ENCODE data around the gene NNMT. TPM values are rescaled to one million over a fixed set of nuclear protein-coding genes. Genes with fewer than 3 reads are reported as not detected.
"Not testable (repeated sequence)": the region's sequence is repeated elsewhere in the genome, so short reads cannot be mapped to it uniquely, and the experiment has no call there.

Gene NNMT
- polyA plus RNA-seq, 1 donor = 0.48 TPM

GRCh38 chr11:114308689-114309089 is 12.5 kb downstream of the NNMT start:
- DNase-seq = no peak

DNA sequence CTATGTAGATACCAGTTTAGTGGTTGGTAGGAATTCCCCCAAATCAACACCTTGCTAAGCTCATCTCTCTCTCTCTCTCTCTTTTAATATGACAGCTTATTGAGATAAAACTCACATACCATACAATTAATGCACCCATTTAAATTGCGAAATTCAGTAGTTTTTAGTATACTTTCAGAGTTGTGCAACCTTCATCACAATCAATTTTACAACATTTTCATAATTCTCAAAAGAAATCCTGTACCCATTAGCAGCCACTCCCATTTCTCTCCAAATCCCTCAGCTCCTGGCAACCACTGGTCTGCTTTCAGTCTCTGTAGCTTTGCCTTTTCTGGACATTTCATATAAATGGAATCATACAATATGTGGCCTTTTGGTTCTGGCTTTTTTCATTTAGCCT is 13.3 kb downstream of the NNMT start:
- DNase-seq = no peak

DNA sequence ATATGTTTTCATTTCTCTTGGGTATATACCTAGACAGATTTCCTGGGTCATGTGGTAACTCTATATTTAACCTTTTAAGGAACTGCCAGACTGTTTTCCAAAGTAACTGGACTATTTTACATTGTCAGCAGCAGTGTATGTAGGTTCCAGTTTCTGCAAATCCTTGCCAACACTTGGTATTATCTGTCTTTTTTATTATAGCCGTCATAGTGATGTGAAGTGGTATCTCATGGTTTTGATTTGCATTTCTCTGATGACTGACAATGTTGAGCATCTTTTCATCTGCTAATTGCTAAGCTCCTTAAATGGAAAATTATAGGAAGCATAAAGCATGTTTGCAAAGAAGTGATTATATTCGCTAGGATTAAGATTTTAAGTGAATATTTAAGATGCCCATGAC is 13.9 kb downstream of the NNMT start:
- DNase-seq = no peak

GRCh38 chr11:114311946-114312345 is 15.7 kb downstream of the NNMT start:
- no peak for DNase-seq

GRCh38 chr11:114314096-114314495 is 17.9 kb downstream of the NNMT start:
- no peak for DNase-seq

- peak; percentile 15 for DNase-seq
These were observed 19.7 kb downstream of the NNMT start for GRCh38 chr11:114315749-114316368.

DNA sequence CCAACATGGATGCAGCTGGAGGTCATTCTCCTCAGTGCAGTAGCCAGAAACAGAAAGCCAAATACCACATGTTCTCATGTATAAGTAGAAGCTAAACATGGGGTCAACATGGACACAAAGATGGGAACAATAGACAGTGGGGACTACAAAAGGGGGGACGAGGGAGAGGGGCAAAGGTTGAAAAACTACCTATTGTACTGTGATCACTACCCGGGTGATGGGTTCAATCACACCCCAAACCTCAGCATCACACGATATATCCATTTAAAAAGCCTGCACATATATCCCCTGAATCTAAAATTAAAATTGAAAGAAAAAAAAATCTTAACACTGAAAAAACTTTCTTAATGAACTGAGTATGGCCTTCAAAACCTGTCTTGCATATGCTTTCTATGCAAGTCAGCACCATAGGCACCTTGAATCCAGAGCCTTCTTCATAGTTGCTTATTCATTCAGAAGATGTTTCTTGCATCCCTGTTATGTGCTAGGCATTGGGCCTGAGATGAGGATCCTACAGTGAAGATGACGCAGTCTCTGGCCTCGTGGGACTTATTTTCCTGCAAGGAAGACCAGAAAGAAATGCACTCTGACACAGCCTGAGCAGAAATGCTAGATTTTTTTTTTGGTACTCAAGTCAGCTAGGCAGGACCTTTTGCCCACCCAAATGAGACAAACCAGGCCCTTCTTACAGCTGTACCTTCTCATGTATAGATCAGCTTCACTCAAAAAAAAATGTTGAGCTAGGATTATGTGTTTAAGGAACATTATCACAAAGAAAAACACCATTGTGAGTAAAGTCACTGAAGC is 21.0 kb downstream of the NNMT start:
- no peak for DNase-seq

DNA sequence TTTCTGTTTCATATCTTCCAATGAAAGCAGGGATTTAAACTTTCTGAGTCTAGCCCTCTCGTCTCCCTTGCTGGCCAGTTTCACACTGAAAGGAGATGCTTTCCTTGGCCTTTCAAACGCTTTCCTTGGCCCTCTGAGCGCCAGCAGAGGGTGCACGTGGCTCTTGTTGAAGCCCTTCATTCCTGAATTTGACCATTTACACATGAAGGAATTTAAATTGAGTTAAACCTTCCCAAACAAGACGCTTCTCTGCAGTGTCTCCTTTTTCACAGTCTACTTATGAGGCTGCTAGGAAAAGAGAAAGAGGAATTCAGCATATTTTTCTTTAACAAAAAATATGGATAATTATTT is 21.6 kb downstream of the NNMT start:
- peak; percentile 40 for DNase-seq

DNA sequence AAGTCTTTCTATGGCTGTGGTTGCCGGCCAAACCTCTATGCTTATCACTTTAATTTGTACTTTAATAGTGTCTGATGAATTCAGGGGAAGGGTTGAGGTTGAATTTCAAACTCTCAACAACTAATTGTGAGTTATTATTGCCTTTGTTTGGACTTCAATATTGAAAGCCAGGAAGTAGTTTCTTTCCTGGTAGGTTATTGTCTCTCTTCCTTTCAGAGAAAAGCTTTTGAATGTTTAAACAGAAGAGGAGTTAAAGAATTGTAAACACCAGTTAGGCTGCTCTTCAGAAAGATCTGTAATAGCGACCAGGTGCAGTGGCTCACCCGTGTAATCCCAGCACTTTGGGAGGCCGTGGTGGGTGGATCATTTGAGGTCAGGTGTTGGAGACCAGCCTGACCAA is 22.2 kb downstream of the NNMT start:
- no peak for DNase-seq

- DNase-seq = no peak
These were observed 23.6 kb downstream of the NNMT start for GRCh38 chr11:114319716-114320328.

DNA sequence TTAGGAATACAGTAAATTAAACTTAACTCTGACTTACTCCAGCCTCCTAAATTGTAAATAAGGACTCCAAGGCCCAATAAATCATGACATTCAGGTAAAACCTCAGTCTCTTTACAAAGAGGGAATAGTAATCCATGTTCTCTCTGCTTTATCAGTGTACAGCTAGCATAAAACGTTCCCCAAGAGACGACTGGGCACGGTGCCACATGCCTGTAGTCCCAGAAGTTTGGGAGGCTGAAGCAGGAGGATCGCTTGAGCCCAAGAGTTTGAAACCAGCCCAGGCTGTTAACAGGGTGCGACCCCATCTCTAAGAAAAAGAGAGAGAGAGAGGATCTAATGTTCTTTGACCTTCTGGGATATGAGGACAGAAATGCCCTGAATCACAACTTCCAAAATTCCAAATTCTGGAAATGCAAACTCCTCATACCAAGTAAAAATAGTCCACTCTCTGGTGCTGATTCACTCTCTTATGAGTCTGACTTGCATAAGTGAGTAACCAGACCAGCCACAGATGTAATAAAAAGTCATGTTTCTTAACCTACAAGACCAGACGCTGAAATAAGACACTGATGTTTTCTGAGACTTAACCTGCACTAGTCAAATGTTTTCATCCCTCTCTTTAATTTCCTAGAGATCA is 25.5 kb downstream of the NNMT start:
- DNase-seq = no peak

GRCh38 chr11:114322934-114323333 is 26.7 kb downstream of the NNMT start:
- no peak for DNase-seq

DNA sequence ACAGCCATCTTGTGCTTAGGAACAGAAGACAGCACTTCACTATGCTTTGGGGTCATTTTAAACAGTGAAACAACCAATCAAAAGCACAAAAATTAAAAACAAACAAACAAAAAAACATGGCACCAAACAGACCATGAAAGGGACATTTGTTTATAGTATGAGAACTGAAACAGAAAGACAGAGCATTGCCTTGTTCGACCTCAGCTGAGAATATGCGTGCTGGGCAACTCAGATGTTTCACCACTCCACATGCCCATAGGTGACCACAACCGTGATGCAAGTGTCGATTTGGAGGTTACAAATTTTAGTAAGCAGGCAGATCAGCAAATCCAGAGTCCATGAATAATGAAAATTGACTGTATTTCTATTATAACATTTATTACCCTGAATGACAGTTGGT is 30.0 kb downstream of the NNMT start:
- DNase-seq = no peak

DNA sequence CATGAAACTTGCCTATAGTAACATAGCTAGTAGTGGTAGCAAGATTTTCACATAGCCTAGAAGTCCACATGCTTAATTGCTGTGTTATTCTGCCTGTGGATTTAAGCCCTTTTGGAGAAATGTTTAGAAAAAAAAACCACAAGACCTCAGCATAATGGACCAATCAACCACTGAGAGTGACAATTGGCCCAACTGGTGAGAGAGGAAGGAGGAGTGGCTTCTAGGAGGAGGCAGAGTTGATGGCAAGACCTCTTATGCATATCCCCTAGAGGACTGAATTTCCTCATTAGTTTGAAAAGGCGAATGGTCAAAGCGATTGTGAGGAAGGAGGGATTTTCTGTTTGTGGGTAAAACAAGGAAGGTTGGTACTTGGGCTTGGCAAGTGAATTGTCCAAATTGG is 30.6 kb downstream of the NNMT start:
- no peak for DNase-seq

DNA sequence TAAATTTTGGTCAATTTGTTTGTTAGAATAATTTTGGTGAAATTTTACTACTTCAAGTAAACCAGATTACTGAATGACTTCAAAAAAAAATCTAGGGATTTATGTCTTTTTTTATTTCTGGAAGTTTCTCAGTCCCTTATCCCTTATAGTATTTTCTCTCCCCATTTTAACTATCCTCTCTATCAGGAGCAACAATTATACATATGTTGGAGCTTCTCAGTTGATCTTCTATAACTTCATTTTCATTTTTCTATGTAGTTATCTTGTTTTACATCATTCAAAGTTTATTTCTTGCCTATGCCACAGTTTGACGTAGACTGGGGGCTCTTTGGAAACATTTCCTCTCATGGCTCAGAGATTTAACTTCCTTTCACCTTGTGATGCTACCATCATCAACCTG is 34.2 kb downstream of the NNMT start:
- DNase-seq = no peak

DNA sequence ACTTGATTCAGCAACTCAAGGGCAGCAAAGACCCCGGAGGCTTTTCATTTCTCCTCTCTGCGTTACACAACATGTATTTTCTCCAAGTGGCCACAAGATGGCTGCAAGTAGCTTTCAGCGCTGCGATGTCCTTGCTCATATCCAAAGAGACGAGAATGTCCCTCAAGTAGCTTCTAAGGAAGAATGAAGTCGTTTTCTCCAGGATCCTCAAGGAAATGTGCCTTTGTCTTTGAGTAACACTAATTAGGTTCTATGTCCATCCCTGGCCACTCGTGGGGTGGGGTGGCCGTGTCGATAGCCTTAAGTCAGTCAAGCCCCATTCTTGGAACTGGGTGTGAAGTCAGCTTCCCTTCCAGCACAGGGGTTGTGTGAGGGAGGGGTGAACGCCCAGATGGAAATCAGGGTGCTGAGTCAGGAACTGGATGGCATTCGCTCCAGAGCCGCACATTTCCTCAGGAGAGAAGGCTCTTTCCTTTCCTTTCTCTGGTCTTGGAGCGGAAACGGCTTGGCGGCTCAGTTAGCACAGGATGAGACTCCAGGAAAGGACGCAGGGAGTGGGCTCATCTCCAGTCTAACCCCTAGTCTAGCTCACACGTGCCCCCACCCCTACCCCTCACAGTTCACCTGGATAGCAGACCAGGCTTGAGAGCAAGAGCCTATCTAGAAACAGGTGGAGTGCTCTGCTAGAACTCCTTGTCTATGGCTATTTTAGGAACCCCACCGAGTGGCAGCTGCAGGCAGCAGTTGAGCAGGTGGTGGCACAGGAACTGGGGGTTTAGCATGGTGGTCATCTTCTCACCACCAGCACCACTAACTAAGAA is 44.3 kb downstream of the NNMT start:
- DNase-seq = no peak

- not testable (repeated sequence) for DNase-seq
These were observed 45.5 kb downstream of the NNMT start for GRCh38 chr11:114341667-114342066.

- no peak for DNase-seq
These were observed 46.3 kb downstream of the NNMT start for GRCh38 chr11:114342476-114342875.

DNA sequence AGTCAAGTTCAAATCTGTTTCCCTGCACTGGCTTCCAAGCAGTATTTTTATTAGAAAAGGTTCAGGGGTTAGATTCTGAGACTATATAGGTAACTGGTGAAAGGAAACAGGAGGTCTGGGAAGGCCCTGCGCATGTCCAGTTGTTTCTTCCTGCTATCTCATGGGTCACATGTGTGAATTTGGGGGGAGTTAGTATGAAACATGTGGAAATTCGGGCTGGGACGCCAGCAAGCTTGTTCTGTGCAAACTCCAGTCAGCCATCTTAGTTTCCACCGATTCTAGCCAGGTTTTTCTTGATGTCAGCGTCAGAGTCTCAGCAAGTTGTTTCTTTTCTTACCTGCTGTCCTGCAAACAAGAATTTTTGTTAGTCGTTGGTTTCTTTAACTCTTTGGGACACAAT is 46.8 kb downstream of the NNMT start:
- no peak for DNase-seq

- DNase-seq = no peak
These were observed 47.3 kb downstream of the NNMT start for GRCh38 chr11:114343493-114343892.

DNA sequence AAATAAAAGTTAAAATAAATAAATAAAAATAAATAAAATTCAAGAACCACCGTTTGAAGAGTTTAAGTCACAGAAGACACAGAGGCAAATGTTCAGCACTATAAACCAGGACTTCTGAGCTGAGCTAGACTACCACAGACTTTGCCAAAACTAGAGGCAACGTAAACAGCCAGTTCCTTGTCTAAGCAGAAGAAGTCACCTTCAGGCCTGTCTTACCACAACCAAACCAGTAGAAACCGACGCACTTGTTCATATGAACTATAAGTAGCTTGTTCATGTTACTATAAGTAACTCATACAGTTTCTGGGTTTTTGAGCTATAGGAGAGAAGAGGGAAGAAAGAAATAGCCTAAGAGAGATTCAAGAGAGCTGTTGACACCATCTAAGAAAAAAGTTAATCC is 48.3 kb downstream of the NNMT start:
- DNase-seq = no peak

- DNase-seq = no peak
These were observed 49.5 kb downstream of the NNMT start for GRCh38 chr11:114345575-114346222.

Data from left kidney (tissue), 2 donors.